Pulmonary artery endothelial cell (primary cell): ENCODE measurements around the gene MFAP4. TPM values are rescaled to one million over a fixed set of nuclear protein-coding genes. Genes with fewer than 3 reads are reported as not detected.
"Not testable (repeated sequence)": the region's sequence is repeated elsewhere in the genome, so short reads cannot be mapped to it uniquely, and the experiment has no call there.

Experiments
- DNase-seq: peaks from one replicate; pipeline ENCODE4 v3.0.0-alpha.2; 2011; ENCODE audit warnings: low read depth, low spot score
- total RNA-seq: library from RNA; depleted of rRNA; stranded (reverse); fragments of >200 nt; gene quantifications from 2 replicates; pipeline ENCODE4 v1.2.3, GENCODE V29; 2014

MFAP4 gene
- total RNA-seq, 1 donor from 2014 or later = not detected

DNA sequence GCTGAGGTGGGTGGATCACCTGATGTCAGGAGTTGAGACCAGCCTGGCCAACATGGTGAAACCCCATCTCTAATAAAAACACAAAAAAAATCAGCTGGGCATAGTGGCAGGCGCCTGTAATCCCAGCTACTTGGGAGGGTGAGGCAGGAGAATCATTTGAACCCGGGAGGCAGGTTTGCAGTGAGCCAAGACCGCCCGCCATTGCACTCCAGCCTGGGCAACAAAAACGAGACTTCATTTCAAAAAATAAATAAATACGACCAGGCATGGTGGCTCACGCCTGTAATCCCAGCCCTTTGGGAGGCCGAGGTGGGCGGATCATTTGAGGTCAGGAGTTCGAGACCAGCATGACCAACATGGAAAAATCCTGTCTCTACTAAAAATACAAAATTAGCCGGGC is 33.6 kb downstream of the MFAP4 start:
- DNase-seq = not testable (repeated sequence)

DNA sequence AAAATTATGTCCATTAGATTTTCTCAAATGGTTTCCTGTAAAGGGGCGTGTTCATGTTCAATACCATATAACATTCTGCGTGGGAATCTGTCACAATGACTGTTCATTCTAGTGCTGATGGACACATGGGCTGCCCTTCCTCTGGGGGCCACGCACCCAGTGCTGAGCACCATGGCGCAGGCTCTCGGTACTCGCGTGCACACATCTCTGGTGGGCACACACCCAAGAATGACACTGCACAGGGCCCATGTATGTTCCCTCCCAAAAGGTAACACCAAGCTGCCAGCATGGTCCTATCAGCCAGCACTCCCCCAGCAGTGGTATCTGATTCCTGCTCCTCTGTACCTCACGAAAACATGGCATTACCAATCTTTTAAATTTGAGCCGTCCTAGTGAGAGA is 38.2 kb downstream of the MFAP4 start:
- DNase-seq = no peak

DNA sequence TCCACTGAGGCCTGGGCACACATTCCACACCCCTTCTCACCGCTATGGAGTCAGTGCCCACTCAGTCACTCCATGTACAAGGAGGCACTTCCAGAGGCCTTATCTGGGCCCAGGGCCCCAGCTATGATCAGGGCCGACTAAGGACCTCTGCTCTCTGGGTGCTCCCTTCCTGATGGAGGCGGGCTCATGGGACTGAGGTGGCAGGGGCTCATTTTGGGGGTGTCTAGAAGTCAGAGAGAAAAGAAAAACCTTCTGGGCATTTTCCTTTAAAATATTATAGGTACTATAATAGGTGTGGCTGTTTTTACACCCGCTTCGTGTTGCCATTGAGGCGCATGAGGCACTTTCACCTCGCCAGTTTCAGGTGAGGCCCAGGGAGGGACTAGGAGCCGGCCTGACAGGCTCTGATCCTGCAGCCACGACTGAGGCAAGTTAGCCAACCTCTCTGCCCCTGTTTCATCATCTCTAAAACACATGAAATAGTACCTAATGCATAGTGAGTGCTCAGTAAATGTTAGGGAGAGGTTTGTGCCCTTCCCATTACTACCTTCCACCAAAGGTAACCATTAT is 38.8 kb downstream of the MFAP4 start:
- DNase-seq = no peak

DNA sequence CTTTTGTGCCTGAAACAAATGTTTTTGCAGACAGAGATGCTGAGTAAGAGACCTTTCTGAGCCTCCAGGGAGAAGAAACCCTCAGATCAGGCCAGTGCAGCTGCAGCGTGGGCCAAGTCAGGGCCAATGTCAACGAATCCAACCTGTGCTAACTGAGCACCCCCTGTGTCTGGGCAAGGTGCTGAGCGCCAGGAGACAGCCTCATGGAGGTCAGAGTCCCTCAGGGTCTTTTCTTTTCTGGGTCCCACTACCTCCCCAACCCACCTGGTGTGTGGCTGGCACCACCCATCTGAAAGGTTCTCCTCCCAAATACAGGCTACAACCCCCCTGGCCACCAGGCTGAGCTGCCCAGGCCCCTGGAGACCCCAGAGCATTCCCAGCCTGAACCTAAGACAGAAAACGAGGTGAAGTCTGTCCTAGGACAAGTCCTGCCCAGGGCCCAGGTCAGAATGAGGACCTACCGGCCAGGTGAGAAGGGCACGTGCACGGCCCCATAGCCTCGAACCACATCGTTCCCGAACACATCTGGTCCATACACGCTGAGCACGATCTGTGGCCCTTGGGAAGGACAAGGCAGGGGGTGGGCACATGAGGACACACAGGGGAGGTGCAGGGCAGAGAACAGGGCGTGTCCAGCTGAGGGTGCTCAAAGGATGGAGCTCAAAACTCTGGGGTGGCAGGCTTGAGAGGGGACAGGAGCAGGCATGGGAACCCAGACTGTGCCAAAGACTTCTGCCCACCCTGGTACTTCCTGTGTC is 39.5 kb downstream of the MFAP4 start:
- DNase-seq = no peak

DNA sequence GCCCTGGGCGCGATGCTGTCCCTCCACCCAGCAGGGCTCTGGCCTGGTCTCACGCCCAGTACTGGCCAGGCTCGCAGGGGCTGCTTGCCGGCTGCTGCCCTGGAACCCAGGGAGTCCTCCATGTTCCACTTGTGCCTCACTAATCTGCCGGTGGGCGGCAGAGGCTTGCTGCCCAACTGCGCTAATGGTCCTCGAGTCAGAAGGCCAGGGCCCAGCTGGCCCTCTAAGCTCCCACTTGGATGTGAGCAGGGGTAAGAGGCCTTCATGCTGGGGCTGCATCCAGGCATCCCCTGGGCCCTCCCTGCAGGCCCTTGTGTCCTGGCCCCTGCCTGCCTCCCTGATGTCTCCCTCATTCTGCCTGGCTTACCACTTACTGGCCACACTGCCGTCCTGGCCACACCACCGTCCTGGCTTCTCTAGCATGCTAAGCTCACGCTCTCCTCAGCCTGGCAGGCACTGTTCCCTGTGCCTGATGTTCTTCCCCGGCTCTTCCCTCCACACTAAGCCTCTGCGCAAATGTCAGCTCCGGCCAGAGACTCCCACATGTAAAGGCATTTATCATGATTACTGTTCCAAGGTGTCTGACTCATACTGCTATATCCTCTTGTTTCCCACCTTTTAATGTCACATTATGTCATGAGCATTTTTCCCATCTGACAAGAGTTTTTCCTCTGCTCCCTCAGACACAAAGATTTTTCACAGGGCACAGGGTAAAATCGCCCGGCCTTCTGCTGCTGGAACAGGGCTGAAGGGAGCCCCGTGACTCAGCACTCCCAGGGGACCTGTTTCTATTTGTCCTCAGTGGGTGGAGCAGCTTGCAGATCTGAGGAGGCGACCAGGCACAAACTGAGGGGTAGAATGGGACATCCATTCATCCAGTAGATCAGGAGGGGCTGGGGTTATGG is 40.4 kb downstream of the MFAP4 start:
- DNase-seq = no peak

DNA sequence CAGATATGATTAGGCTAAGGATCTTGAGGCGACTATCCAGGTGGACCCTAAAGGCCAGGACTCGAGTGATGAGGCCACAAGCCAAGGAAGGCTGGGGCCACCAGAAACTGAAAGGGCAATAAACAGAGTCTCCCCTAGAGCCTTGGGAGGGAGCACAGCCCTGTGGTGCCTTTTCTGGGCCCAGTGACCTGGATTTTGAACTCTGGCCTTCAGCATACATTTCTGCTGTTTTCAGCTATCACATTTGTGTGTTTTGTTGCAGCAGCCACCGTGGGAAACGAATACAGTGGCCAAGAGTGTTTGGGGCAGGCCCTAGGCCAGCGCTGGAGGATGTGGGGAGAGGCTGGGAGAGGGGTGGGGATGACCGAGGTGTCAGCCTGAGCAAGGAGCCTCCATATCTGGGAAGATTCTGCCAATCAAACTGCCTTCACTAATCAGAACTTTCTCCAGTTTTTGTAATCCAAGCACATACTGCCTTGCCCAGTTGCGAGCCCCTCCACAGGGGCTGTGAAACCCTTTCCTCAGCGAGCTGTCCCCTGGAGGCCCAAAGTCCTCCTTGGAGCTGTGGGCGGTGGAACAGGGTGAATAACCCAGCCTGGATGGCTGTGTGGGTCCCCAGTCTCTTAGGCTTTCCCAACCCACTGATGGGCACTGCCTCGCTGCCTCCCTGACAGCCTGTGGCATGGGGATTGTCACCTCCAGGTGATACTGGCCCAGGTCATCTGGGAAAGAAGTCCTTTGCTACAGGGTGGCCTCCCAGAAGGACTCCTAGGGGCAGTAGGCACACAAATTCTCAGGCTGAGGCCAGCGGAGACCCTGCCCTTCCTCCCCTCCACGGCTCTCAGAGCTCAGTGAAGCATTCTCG is 41.3 kb downstream of the MFAP4 start:
- no peak for DNase-seq

DNA sequence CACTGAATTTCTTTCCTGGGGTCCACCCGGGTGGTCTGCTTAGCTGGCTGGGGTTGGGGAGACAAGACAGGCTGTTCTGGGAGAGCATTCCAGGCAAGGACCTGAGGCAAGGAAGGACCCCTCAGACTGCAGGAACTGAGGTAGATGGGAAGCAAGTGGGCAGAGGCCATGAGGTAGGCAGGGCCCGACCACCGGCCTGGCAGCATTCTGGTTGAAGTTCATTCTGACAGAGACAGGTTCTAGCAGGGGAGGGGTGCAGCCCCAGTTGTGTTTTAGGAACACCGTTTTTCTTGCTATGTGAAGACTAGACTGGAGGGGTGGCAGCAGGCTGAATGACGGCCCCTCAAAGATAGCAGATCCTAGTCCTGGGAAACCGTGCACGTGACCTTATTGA is 41.9 kb downstream of the MFAP4 start:
- DNase-seq = no peak

DNA sequence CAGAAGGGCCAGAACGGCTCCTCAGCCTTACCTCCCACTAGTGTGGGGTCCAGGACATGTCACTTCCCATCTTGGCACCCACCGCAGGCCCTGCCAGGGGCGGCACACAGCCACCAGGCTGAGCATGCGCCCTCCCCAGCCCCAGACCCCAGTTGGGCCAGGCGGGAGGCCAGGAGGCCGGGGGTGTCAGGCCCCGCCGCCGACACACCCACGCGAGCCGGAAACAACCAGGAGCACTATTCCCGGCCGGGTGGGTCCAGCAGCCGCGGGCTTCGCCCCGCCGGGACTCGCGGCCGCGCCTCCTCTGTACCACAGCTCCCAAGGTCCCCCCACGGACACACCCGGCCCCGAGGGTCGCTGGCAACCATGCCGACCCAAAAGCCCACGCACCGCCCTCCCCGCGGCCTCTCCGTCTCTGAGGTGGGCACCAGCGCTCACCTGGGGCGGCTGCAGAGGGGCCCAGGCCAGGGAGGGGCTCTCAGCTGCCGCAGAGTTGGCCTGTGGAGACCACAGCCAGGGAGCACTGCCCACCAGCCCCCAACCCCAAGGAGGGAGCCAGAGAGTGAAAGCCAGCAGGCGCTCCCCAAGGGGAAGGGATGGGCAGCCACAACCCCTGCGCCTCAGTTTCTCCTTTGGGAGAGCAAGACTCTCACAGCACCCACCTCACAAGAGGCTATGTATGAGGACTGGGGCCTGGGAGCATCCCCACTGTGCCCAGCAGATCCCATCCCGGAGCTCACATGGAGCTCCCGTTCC is 42.5 kb downstream of the MFAP4 start:
- no peak for DNase-seq

DNA sequence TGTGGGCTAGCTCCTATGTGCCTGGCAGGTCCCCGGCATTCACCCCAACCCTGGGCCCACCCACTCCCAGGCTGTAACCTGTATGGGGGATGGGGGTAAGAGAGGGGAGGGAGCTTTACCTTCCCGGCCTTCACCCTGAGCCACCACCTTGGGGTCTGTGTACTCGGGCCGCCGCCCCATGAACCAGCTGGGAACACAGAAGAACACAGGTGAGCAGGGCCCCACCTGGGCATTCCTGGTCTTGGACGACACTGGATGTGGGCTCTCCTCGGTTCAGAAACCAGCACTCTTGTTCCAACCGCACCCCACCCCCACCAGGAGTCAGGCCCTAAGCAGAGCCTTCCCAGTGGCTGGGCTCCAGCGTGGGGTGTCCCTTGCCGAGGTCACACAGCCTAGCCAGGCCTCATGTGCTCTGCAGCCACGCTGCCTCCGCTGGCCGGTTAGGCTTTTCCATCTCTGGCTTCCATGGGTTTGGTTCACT is 43.3 kb downstream of the MFAP4 start:
- no peak for DNase-seq

DNA sequence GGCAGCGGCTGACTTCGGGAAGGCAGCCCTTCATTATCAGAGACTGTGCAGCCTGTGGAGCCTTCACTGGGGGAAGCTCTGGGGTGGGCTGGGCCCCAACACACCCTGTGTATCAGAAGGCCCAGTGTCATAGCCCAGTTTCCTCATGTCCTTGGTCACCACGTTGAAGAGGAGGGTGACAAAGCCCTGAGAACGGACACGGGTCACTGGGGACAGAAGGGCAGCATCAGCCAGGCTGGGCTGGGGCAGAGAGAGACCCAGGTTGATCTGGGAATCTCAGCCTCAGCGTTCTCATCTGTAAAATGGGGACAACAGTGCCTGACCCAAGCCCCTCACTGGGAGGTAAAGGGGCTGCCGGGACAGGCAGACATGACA is 43.7 kb downstream of the MFAP4 start:
- no peak for DNase-seq

DNA sequence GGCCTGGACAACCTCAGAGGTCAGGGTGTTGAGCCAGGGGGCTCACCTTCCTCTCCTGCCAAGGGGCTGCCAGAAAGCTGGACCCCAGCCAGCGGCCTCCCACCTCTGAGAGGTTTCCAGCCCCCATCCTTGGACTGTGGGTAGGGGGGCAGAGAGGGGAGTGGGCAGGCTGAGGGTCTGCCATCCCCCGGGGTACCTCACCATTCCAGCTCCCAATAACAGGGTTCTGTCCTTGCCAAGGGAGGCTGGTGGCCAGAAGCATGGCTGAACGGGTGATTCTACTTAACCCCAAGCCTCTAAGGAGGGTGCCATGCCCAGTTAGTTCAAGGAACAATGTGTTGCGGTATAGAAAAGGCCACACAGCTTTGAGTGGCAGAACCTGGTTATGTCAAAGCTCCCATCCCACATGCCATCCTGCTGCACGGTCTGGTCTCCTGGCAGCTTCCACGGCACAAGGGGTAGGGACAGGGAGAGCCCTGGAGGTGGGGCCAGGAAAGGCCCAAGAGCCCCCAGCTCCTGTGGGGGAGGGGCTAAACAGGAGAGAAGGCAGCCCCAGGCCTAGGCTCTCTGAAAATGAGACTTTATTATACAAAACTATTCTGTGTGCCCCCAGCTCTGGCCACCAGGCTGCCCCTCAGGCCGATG is 44.3 kb downstream of the MFAP4 start:
- no peak for DNase-seq

DNA sequence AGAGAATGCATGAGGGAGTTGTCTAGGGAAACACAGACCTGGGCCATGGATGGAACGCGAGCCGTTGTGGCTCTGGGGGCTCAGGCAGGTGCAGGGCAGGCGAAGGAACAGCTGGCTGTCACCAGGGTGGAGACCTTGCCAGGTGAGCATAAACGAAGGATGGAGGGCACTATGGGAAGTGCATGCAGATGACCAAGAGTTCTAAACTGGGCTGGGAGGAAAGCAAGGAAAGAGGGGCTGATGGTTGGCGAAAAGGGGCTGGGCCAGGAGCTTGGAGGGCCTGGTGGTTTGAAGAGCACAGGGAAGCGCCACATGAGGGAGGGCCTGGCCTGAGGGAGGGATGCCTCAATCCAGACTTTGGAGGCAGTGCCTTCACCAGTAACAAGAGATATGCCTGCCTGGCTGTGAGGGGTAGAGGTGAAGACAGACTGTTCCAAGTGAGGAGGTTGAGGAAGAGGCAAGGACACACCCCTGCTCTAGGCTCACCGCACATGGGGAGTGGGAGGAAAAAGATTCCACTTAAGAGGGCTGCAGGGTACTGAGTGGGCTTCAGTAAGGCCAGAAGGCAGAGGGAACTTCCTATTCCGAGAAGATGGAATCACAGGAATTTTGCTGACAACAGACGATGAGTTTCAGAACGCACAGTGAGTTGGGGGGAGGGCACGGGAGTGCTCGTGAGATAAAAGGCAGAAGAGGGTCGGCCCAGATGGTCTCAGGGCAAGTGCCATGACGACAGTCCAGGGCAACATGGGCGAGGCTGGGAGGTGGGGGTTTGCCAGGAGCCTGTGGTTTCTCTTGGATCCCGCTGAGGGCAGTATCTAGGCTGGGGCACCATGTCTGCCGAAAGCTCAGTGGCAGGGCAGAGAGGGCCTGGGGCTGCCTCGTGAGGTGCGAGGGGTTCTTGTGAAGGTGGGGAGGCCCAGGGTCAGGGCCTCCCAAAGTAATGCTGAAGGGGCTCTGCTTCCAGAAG is 45.1 kb downstream of the MFAP4 start:
- DNase-seq = no peak

DNA sequence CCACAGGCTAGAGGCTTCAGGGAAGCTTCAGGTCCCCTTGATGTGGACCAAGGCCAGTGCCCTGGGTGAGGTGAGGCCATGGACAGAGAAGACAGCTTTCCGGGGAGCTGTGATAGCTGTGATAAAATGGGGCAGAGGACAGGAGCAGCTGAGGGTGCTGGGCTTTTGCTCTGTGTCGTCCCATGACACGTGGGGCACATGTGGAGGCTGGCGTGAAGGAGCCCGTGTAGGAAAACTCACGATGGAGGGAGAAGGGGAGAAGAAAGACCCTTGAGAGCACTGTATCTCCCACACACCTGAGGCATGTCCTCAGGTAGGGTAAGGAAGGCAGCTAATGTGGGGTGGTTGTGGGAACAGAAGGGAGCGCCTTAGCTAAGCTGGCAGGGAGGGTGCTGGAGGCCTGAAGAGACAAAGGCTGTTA is 45.8 kb downstream of the MFAP4 start:
- no peak for DNase-seq

DNA sequence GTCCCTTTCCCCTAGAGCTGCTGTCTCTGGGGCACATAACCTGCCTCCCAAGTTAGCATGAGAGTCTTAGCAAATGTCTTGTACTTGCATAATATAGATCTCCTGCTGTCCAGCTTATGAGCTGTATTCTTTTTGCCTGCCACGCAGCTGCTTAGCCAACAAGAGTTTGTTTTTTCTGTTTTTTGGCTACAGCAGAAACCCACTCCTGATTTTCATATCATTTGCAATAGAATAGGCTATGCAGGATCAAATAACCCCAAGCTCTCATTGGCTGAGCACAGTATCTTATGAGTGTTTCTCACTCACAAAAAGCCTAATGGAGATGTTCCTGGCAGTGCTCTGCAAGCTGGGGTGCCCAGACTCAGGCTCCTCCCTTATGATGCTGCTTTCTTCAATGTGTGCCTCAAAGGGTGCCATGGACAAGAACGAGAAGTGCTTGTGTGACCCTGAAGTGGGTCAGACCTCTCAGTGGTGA is 47.6 kb downstream of the MFAP4 start:
- no peak for DNase-seq

DNA sequence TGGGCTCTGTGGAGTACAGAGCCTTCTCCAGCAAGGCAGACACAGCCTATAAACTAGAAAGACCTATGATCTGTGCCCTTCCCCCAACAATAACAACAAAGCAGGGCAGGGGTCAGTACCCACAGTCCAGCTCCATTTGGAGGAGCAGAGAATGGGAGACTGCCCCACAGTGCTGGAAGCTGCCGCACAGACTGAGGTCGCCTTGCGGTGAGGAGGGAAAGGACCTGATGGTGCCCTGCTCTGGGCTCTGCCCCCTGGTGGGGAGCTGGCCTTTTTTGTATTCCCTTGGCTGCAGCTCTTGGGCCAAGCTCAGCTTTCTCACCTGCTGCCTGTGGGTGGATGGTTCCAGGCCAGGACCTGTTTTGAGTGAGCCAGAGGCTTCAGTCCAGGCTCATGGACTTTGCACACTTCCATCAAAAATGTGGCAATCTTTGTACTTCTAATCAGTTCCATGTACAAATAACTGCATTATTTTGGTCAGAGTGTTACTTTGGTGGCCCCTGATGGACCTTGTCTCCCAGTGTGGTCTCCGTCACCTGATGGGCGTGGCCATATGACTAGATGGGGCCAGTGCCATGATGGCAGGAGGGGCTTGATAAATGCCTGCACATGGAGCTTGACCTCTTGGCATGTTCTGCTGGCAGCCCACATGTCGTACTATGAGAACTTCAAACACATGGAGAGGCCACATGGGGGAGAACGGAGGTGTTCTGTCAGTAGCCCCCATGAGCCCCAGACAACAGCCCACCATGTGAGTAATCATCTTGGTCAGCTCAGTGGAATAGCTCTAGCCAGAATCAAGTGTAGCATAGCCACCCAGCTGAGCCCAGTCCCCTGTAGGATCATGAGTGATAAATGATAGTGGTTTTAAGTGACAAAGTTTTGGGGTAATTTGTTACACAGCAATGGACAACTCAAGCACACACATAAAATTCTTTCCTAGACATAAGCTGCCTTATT is 48.7 kb downstream of the MFAP4 start:
- no peak for DNase-seq

DNA sequence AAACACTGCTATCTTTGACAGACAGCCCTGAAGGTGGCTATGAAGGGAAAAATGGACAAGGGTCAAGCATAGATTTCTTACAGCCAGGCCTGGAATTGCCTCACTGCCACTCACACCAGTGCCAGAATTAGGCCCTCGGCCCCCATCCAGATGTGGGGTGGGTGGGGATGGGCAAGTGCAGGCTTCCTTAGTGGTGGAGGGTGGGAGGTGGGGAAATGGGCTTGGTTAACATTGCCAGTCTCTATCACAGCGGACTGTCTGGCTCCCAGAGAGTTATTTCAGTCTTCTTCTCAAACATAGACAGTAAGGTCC is 49.3 kb downstream of the MFAP4 start:
- DNase-seq = no peak

DNA sequence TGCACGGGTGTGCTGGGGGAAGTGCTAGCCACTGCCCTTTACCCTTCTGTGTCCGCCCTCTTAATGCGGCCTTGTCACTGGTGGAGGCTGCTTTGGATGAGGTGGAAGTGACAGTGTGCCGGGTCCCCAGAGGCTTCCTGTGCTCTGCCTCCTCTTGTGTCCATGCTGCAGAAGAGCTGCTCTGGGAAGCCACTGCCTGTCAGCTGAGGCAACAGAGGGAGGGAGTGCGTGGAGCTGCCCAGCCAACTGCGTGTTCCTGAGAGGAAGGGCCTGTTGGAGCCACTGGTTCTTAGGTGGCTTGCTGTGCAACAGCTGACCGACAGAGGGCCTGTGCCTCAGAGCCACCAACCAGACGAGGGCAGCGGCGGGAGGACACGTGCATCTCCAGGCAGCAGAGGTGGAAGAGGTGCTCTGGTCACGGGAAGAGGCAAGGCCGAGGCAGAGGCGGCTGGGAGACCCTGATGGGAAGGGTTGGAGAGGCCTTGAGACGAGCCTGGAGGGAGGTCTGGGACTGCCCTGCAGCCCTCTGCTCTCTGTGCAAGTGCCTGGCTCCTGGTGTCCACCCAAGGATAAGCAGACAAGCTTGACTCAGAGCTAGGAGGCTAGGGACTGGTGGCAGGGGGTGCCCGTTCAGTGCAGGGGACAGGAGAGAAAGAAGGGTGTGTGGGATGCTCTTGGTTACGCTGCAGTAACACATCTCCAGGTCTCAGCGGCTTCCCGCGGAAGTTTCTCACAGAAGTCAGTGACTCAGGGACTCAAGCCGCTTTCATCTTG is 49.9 kb downstream of the MFAP4 start:
- no peak for DNase-seq
